Neural progenitor cell (in vitro differentiated cells): ENCODE measurements around the gene SERINC3. TPM values are rescaled to one million over a fixed set of nuclear protein-coding genes. Genes with fewer than 3 reads are reported as not detected.

ENCODE experiments used
- DNase-seq: peaks from one replicate; pipeline ENCODE4 v3.0.0-alpha.2; 2016; ENCODE audit warnings: low spot score
- H2AFZ ChIP-seq: fragments of 200-600 bp; sonication (generic); replicated peaks from 2 replicates; pipeline ENCODE4 v1.6.1; 2016; ENCODE audit warnings: antibody characterized with exemption
- H3F3A ChIP-seq: fragments of 200-600 bp; sonication (generic); 2 replicates; pipeline ENCODE4 v1.6.1; 2016; ENCODE audit warnings: antibody characterized with exemption, low read depth
- H3K27ac ChIP-seq: fragments of 200-600 bp; sonication (generic); 2 replicates; pipeline ENCODE4 v1.5.1; 2016; ENCODE audit warnings: mild to moderate bottlenecking
- H3K27me3 ChIP-seq: fragments of 200-600 bp; sonication (generic); 2 replicates; pipeline ENCODE4 v1.6.1; 2016; ENCODE audit warnings: mild to moderate bottlenecking, moderate library complexity
- H3K36me3 ChIP-seq: fragments of 200-600 bp; sonication (generic); 2 replicates; pipeline ENCODE4 v1.5.1; 2016
- H3K4me1 ChIP-seq: fragments of 200-600 bp; sonication (generic); 2 replicates; pipeline ENCODE4 v1.6.1; 2016; ENCODE audit warnings: mixed run types
- H3K4me2 ChIP-seq: fragments of 200-600 bp; sonication (generic); 2 replicates; pipeline ENCODE4 v1.6.1; 2016
- H3K4me3 ChIP-seq: fragments of 200-600 bp; sonication (generic); 2 replicates; pipeline ENCODE4 v1.5.1; 2016
- H3K79me2 ChIP-seq: fragments of 200-600 bp; sonication (generic); 2 replicates; pipeline ENCODE4 v1.6.1; 2016; ENCODE audit warnings: low read depth
- H3K9ac ChIP-seq: fragments of 200-600 bp; sonication (generic); 2 replicates; pipeline ENCODE4 v1.6.1; 2016
- H3K9me3 ChIP-seq: fragments of 200-600 bp; sonication (generic); 2 replicates; pipeline ENCODE4 v1.5.1; 2016; ENCODE audit warnings: low read depth
- H4K20me1 ChIP-seq: fragments of 200-600 bp; sonication (generic); 2 replicates; pipeline ENCODE4 v1.6.1; 2016; ENCODE audit warnings: low read depth
- H3K27ac Mint-ChIP-seq: 3 replicates; pipeline ENCODE4 v1.8.0; 2021; ENCODE audit warnings: mixed read lengths
- H3K27me3 Mint-ChIP-seq: 2 replicates; pipeline ENCODE4 v1.8.0; 2022; ENCODE audit warnings: low read depth, mild to moderate bottlenecking, inconsistent platforms, moderate library complexity, mixed read lengths; ENCODE audit not compliant: insufficient read depth
- H3K36me3 Mint-ChIP-seq: 3 replicates; pipeline ENCODE4 v1.8.0; 2021; ENCODE audit warnings: mixed read lengths
- H3K4me1 Mint-ChIP-seq: 3 replicates; pipeline ENCODE4 v1.8.0; 2021; ENCODE audit warnings: mixed read lengths
- H3K4me3 Mint-ChIP-seq: 3 replicates; pipeline ENCODE4 v1.8.0; 2021; ENCODE audit warnings: mild to moderate bottlenecking, moderate library complexity, mixed read lengths
- H3K9me3 Mint-ChIP-seq: 3 replicates; pipeline ENCODE4 v1.8.0; 2020; ENCODE audit warnings: mixed read lengths
- EZH2 ChIP-seq: fragments of 200-600 bp; sonication (generic); IDR thresholded peaks from 2 replicates; pipeline ENCODE4 v1.6.1; 2017; ENCODE audit warnings: antibody characterized with exemption, mild to moderate bottlenecking, moderate library complexity
- EZH2phosphoT487 ChIP-seq: fragments of 200-600 bp; sonication (generic); IDR thresholded peaks from 2 replicates; pipeline ENCODE4 v1.6.1; 2017; ENCODE audit warnings: antibody characterized with exemption
- total RNA-seq: library from RNA; depleted of rRNA; stranded (reverse); fragments of >200 nt; gene quantifications from 2 replicates; pipeline ENCODE4 v1.2.3, GENCODE V29; 2015; ENCODE audit warnings: low replicate concordance
- TF ChIP-seq, protein P1 (sequence below): fragments of 200-600 bp; sonication (generic); IDR thresholded peaks from 2 replicates; pipeline ENCODE4 v1.5.1; 2017; ENCODE audit warnings: antibody characterized with exemption, mild to moderate bottlenecking

SERINC3 gene
- total RNA-seq, 1 donor from 2014 or later: 38.8 TPM

DNA sequence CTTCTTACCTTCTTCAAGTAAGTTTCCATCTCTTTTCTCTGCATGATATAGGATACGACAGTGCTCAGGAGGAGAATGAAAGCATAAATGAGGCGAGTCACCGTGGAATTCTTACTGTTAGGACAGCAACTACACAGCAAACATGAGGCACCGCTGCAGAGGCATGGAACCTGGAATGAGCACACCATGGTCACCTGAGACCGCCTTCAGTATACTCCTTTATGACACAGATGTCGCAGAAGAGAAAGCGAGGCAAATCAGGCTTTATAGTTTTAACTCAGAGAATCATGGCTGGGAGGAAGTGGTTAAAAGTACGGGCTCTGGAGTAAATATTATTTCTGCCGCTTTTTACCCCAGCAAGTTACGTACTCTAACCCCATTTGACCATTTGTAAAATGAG is 8.0 kb downstream of the SERINC3 start:
- Histone ChIP-seq H3K27ac (no peak overlapping the region), H3K79me2 (peaks cover 49% of the 10 kb centered on the region), H3K36me3 (no peaks in the 10 kb centered on the region), H4K20me1 (peaks cover 11% of the 10 kb centered on the region), H3K4me1 (no peaks in the 10 kb centered on the region), H3K9ac (no peak overlapping the region), H3F3A (no peaks in the 10 kb centered on the region), H2AFZ (no peak overlapping the region), H3K27me3 (no peaks in the 10 kb centered on the region), H3K4me2 (no peak overlapping the region), H3K9me3 (no peaks in the 10 kb centered on the region), H3K4me3 (no peak overlapping the region)
- TF ChIP-seq, protein P1, sequence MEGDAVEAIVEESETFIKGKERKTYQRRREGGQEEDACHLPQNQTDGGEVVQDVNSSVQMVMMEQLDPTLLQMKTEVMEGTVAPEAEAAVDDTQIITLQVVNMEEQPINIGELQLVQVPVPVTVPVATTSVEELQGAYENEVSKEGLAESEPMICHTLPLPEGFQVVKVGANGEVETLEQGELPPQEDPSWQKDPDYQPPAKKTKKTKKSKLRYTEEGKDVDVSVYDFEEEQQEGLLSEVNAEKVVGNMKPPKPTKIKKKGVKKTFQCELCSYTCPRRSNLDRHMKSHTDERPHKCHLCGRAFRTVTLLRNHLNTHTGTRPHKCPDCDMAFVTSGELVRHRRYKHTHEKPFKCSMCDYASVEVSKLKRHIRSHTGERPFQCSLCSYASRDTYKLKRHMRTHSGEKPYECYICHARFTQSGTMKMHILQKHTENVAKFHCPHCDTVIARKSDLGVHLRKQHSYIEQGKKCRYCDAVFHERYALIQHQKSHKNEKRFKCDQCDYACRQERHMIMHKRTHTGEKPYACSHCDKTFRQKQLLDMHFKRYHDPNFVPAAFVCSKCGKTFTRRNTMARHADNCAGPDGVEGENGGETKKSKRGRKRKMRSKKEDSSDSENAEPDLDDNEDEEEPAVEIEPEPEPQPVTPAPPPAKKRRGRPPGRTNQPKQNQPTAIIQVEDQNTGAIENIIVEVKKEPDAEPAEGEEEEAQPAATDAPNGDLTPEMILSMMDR: no peak
- no peak for TF ChIP-seq EZH2
- TF ChIP-seq EZH2phosphoT487: no peak
- DNase-seq: no peak
- no peak overlapping the region for H3K27ac Mint-ChIP-seq
- no peaks in the 10 kb centered on the region for H3K36me3 Mint-ChIP-seq
- H3K9me3 Mint-ChIP-seq: no peaks in the 10 kb centered on the region
- no peak overlapping the region for H3K4me3 Mint-ChIP-seq
- H3K4me1 Mint-ChIP-seq: no peaks in the 10 kb centered on the region
- H3K27me3 Mint-ChIP-seq: no peaks in the 10 kb centered on the region

DNA sequence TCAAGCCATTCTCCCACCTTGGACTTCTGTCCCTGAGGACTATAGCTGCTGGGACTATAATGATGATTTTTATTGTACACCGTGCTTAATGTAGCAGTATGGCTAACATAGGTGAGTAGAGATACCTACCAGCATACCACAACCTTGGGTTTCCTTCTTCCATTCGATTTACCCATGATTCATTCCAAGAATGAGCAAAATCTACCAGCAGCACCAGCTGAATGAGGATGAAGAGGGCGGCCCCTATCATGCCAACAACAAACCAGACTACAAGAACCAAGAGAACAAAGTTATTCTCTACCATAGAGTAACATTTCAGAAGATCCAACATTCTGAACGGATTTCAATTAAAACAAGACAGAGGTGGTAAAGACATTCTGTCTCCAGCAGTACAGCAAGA is 12.1 kb downstream of the SERINC3 start:
- H3K79me2 ChIP-seq: peaks cover 8% of the 10 kb centered on the region
- H4K20me1 ChIP-seq: no peaks in the 10 kb centered on the region
- TF ChIP-seq EZH2 (no peak), EZH2phosphoT487 (no peak)
- TF ChIP-seq, protein P1: no peak
- H3K27me3 Mint-ChIP-seq: no peaks in the 10 kb centered on the region
- H3K4me3 Mint-ChIP-seq: no peak overlapping the region
- no peaks in the 10 kb centered on the region for H3K4me1 ChIP-seq
- peaks cover 1% of the 10 kb centered on the region for H3K36me3 Mint-ChIP-seq
- no peak overlapping the region for H3K4me3 ChIP-seq
- H3K9me3 Mint-ChIP-seq: no peaks in the 10 kb centered on the region
- H2AFZ ChIP-seq: no peak overlapping the region
- no peaks in the 10 kb centered on the region for H3K4me1 Mint-ChIP-seq
- no peak overlapping the region for H3K27ac ChIP-seq
- no peak overlapping the region for H3K4me2 ChIP-seq
- H3K27ac Mint-ChIP-seq: no peak overlapping the region
- no peaks in the 10 kb centered on the region for H3F3A ChIP-seq
- no peaks in the 10 kb centered on the region for H3K27me3 ChIP-seq
- no peak for DNase-seq
- no peaks in the 10 kb centered on the region for H3K36me3 ChIP-seq
- no peak overlapping the region for H3K9ac ChIP-seq
- no peaks in the 10 kb centered on the region for H3K9me3 ChIP-seq

DNA sequence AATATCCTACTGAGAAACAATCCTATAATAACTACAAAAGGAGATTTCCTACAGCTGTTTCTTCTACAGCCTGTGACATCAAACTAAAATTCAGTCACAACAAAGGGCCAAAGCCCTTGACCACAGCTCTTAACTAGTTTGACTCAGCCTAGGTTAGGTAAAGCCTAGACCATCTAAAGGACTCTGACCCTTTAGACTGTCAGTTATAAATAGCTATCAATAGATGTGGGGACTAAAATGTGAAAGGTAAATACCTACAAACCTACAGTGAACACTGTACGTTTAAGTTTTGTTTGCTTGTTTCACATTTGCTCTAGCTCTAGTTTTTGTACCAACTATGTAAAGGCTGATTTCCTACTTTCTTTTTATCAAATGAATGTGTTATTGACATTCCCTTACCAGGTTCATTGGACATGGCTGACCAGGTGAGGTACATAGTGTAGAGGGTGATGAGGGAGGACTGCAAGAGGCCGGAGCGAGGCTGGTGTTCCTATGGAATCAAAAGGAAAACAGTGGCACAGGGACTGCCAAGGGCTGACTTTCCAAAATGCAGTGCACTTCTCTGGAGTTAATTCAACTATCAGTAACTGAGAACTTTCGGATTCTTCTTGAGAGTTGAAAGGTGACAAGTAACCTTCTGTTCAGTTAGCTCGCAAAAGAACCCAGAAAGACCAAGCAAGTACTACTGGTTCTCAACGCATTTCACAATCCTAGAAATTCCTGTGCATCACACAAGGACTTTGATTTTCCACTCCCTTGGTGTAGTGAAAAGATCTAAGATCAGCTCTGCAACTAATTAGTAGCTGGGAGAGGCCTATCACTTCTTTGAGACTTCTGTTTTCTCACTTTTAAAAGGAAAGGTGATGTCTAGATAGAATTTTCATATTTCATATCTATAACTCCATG is 17.2 kb downstream of the SERINC3 start:
- H3K4me1 Mint-ChIP-seq: no peaks in the 10 kb centered on the region
- no peak overlapping the region for H3K9ac ChIP-seq

More for the DNA sequence above, 17.2 kb downstream of the SERINC3 start:
- Histone ChIP-seq H3K9me3 (no peaks in the 10 kb centered on the region), H3K36me3 (no peaks in the 10 kb centered on the region), H4K20me1 (no peaks in the 10 kb centered on the region), H3K27ac (no peak overlapping the region), H3K27me3 (no peaks in the 10 kb centered on the region), H3K4me1 (no peaks in the 10 kb centered on the region), H3F3A (no peaks in the 10 kb centered on the region), H3K79me2 (no peaks in the 10 kb centered on the region), H3K4me3 (no peak overlapping the region), H3K4me2 (no peak overlapping the region), H2AFZ (no peak overlapping the region)
- TF ChIP-seq EZH2phosphoT487 (no peak), EZH2 (no peak)
- TF ChIP-seq, protein P1: no peak
- H3K36me3 Mint-ChIP-seq: peaks cover 16% of the 10 kb centered on the region
- no peak for DNase-seq
- no peaks in the 10 kb centered on the region for H3K9me3 Mint-ChIP-seq
- no peak overlapping the region for H3K4me3 Mint-ChIP-seq
- H3K27me3 Mint-ChIP-seq: peaks cover 2% of the 10 kb centered on the region
- no peak overlapping the region for H3K27ac Mint-ChIP-seq
